ENCODE data around the gene PPP1R15A.
"Not testable (repeated sequence)": the region's sequence is repeated elsewhere in the genome, so short reads cannot be mapped to it uniquely, and the experiment has no call there.

PPP1R15A gene

DNA sequence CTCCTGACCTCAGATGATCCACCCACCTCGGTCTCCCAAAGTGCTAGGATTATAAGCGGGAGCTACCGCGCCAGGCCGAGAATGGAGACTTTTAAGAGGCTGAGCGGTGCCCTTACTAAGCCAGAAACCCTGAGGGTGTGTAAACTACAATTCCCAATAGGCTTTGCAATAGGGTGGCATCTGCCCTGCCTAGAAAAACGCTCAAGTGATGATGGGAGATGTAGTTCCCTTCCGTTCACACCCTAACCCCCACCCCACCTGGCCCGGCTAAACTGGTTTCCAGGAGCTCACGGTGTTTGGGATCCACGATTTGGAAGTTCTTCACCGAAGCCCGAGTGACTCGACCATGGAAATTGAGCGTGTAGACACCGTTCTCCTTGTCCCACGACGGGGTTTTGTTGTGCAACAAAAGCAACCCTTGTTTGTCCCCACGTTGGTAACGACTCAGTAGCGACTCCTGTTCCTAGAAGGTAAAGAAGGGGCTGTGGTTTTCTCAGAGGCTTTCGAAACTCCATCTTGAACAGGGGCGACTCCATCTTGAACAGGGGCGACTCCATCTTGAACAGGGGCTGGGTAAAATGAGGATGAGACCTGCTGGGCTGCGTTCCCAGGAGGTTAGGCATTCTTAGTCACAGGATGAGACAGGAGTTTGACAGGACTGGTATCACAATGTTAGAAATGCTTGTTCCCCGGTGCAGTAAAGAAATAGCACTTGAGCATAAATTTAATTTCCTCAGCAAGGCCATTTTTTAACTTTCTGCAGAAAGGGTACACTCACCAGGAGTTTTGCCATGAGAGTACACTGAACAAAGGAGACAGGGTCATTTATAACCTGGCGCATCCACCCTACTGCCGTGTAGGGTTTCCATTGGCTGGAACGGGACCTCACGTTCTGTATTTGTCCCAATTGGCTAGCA is 9.8 kb downstream of the PPP1R15A start:
- FAIRE-seq: no peak

GRCh38 chr19:48883726-48884125 is 11.5 kb downstream of the PPP1R15A start:
- FAIRE-seq: no peak

DNA sequence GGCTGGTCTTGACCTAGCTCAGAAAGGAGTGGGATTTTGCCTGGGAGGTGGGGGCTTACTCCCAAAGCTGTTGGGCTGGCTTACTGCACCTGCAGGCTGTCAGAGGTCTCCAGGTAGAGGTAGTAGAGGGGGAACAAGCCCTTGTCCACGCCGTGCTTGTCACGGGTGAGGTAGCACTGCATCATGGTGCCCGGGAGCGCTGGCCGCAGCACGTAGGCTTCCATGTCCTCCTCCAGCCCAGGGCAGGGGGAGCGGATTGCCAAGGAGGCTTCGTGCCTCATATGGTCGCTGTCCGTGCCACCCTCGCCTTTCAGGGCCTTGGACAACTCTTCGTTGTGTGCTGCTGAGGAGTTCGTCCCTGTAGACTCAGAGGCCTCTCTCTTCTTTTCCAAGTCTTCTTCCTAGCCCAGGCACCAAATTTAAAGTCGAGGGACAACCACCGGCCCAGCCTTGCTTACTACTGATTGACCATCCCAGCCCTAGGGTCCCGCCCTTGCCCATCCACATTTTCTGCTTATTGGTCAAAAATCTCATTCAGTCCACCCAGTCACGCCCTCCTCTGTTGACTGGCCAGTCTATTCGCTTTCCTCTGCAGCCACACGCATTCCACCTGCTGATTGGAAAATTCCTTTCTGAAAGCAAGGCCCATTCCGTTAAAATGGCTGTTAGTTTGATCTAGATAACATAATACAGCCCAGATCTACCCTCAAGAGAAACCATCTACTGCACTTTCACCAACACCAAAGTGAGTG is 15.8 kb downstream of the PPP1R15A start:
- no peak for FAIRE-seq

- FAIRE-seq: not testable (repeated sequence)
Measured at GRCh38 chr19:48889496-48889895, 17.3 kb downstream of the PPP1R15A start.

DNA sequence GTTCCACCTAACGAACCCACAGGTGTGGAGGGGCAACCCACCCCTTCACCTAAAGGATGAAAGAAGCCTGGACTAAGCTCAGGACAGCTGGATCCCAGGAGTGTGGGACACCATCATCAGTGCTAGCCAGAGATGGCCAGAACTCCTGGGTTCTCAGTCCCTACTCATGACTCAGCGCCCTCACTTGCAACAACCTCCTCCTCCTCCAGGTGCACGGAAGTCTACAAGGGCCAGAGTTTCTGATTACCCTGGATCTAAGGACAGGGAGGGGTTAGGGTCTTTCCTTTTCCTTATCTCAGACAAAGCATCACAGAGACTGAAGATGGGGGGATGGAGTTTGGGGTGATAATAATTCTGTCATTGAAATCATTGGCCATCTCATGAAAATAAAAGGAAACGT is 18.3 kb downstream of the PPP1R15A start:
- no peak for FAIRE-seq

- FAIRE-seq: no peak
Measured at GRCh38 chr19:48895226-48895625, 23.0 kb downstream of the PPP1R15A start.

DNA sequence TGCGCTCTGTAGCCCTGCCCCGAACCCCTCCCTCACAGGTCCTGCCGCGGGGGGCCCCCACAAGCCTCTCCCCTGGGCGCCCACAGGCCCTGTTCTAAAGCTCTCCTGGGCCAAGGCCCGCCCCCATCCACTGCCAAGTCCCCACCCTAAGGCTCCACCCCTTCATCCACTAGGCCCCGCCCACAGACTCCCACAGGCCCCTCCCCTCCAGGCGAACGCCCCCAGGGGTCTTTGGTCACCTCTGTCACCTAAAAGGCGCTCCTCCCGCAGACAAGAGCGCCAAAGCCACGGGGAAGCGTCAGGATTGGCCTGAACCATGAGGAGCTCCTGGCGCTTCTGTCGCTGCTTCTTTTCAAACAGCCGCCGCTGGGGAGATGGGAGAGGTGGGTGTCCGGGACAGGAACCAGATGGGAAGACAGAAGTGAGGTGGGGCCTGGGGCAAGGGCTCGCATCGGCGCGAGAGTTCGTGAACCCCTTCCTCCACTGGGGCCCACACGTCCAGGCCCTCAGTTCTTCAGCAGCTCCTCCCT is 24.0 kb downstream of the PPP1R15A start:
- no peak for FAIRE-seq

- no peak for FAIRE-seq
Measured at GRCh38 chr19:48897181-48897580, 25.0 kb downstream of the PPP1R15A start.

- FAIRE-seq: not testable (repeated sequence)
Measured at GRCh38 chr19:48899386-48899749, 27.1 kb downstream of the PPP1R15A start.

DNA sequence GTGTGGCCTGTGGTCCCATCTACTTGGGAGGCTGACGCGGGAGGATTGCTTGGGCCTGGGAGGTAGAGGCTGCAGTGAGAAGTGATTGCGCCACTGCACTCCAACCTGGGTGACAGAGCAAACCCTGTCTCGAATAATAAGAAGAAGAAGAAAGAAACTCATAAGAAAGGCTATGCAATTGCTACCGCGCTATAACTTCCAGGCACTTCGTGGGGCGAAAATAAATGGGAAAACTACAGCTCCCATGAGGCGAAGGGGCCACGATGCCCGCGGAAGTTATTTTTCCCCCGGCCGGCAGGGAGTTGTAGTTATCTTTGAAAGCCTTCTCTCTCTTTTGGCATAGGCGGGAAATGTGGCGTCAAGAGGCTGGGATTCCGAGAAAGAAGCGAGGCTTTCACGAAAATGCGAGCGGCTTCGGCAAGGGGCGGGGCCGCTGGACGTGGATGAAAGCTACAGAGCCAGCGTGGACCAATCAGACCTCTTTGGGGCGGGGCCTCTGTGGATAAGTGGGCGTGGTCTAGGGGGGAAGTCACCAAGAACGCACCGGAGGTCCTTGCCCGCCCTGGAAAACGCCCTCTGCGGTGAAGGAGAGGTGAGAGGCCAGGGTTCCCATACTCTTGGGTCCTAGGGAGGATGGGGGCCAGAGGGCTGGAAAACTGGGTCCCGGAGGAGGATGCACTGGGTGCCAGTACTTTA is 27.7 kb downstream of the PPP1R15A start, which contains the start of gene NUCB1:
Gene NUCB1, plus strand, starts transcription at position 532 of the 696 bp plus-strand sequence. CDS start 485 bp downstream, outside the sequence.
- peak; percentile 79 for FAIRE-seq

DNA sequence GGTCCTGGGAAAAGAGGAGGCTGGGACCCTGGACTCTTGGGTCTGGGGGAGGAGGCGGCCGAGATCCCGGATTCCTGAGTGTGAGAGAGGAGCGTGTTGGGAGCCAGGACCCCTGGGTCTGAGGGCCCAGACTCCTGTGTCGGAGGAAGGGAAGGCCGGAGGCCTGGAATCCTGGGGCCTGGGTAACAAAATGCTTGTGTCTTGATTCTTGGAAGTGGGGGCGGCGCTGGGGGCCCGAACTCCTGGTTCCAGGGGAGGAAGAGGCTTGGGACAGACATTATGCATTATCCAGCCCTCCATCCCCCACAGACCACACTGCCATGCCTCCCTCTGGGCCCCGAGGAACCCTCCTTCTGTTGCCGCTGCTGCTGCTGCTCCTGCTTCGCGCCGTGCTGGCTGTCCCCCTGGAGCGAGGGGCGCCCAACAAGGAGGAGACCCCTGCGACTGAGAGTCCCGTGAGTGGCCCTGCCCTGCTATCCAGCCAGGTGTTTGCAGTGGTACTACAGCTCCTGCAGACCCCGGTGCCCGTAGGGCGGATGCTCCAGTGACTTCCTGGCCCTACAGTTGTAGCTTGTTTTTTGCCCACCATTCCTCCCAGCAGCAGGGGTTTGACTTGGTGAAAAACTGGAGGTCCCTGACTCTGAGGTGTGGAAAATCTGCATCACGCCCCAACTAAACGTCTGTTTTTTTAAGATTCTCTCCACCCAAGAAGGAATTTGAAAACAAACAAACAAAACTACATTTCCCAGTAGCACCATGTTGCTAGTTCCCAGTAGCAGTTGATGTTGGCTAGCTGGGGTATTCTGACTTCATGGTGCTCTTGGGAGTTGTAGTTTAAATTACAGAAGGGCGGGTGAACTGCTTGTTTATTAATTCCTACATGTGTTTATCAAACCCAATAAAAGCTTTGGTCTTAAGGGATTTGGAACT is 28.5 kb downstream of the PPP1R15A start:
- FAIRE-seq: no peak

DNA sequence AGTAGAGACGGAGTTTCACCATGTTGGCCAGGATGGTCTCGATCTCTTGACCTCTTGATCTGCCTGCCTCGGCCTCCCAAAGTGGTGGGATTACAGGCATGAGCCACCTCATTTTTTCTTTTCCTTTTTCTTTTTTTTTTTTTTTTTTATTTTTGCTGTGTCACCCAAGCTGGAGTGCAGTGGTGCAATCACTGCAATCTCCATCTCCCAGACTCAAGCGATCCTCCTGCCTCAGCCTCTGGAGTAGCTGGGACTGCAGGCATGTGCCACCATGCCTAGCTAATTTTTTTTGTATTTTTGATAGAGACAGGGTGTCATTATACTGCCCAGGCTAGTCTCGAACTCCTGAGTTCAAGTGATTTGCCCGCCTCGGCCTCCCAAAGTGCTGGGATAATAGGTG is 30.1 kb downstream of the PPP1R15A start:
- FAIRE-seq: not testable (repeated sequence)

GRCh38 chr19:48903788-48904187 is 31.6 kb downstream of the PPP1R15A start:
- not testable (repeated sequence) for FAIRE-seq

DNA sequence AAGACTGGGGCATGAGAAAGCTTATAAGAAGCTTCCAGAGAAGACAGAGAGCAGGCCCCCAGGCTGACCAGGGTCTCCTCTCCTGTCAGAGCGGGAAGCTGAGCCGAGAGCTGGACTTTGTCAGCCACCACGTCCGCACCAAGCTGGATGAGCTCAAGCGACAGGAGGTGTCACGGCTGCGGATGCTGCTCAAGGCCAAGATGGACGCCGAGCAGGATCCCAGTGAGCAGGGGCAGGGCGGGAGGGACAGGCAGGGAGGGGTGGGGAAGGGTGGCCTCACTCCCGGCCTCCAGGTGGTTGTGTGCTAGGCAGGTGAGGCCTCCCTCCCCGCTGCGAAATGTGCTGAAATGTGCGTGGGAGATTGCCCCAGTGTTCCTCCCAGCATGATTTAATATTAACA is 33.4 kb downstream of the PPP1R15A start:
- FAIRE-seq: no peak

GRCh38 chr19:48906324-48906723 is 34.1 kb downstream of the PPP1R15A start:
- no peak for FAIRE-seq

DNA sequence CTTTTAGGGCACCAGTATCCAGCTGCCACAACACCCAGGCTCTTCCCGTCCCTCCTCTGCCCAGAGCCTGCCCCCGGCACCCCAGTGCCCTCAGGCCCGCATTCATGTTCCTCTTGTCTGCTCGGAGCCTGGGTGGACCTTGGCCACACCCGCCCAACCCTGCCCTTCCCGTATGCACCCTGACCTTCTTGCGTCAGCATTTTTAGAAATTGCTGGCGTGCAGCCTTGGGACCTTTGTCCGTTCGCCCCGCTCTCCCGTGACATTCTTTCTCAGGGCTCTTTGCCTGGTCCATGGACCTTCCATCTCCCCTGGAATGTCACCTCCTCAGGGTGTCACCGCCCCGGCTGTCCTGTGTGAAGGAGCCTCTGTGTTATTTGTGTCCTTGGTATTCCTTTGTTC is 35.5 kb downstream of the PPP1R15A start:
- no peak for FAIRE-seq

GRCh38 chr19:48909424-48910077 is 37.3 kb downstream of the PPP1R15A start:
- not testable (repeated sequence) for FAIRE-seq

DNA sequence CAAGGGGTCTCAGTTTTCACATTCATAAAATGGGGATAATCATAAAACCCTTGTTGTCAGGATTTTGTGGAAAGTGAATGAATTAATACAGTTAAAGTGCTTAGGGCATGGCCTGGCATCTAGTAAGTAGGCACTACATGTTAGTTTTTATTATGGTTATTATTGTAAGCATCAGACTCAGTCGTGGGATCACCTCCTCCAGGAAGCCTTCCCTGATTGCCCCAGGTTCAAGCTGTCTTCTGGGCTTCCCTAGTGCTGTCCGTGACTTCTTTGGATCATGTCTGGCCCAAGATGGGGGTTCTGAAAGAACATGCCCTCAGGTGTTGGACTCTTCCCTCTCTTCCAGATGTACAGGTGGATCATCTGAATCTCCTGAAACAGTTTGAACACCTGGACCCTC is 38.6 kb downstream of the PPP1R15A start:
- no peak for FAIRE-seq

GRCh38 chr19:48913114-48913889 is 41.1 kb downstream of the PPP1R15A start:
- no peak for FAIRE-seq

- no peak for FAIRE-seq
Measured at GRCh38 chr19:48914181-48914580, 42.0 kb downstream of the PPP1R15A start.
